Measurements from ENCODE around the gene ABCA6. TPM values are rescaled to one million over a fixed set of nuclear protein-coding genes. Genes with fewer than 3 reads are reported as not detected.
"Not testable (repeated sequence)": the region's sequence is repeated elsewhere in the genome, so short reads cannot be mapped to it uniquely, and the experiment has no call there.

The ABCA6 gene
- total RNA-seq, 1 donor from 2014 or later, result 18.5 TPM

DNA sequence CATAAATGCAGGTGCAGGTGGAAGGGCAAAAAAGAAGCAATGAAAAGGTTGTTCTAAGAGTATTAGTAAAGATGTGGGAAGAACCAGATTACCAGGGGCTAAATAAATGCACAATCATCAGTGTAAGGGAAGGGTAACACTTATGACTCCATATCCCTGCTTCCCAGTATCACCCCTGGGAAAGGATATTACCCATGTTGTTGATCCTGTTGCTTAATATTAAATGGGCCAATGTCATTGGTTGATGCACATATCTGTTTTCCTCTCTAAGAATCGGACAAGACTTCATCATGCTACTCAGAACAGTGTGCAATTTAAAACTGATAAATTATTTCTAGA is 34.7 kb upstream of the ABCA6 start:
- no peak for TF ChIP-seq CTCF (IDR thresholded peaks at IDR 0.05; ENCODE audit: borderline replicate concordance)
- Histone ChIP-seq H3K27ac (replicated peaks) (peak overlapping the region; percentile 48), H3K4me3 (no peak overlapping the region), H3K27me3 (ENCODE audit: low read depth) (no peaks in the 10 kb centered on the region), H3K36me3 (peaks cover 5% of the 10 kb centered on the region), H3K9me3 (replicated peaks) (no peaks in the 10 kb centered on the region), H3K4me1 (no peaks in the 10 kb centered on the region)
- DNase-seq, result no peak
- intact Hi-C loops (cut with micrococcal nuclease), result no loop called here

GRCh38 chr17:69175625-69176456 is 34.1 kb upstream of the ABCA6 start:
- TF ChIP-seq CTCF (IDR thresholded peaks at IDR 0.05; ENCODE audit: borderline replicate concordance), result no peak
- Histone ChIP-seq H3K4me3 (no peak overlapping the region), H3K9me3 (replicated peaks) (no peaks in the 10 kb centered on the region), H3K27me3 (ENCODE audit: low read depth) (no peaks in the 10 kb centered on the region), H3K36me3 (peaks cover 5% of the 10 kb centered on the region), H3K27ac (replicated peaks) (peak overlapping the region; percentile 48), H3K4me1 (no peaks in the 10 kb centered on the region)
- no peak for DNase-seq
- intact Hi-C loops (cut with micrococcal nuclease), result no loop called here

DNA sequence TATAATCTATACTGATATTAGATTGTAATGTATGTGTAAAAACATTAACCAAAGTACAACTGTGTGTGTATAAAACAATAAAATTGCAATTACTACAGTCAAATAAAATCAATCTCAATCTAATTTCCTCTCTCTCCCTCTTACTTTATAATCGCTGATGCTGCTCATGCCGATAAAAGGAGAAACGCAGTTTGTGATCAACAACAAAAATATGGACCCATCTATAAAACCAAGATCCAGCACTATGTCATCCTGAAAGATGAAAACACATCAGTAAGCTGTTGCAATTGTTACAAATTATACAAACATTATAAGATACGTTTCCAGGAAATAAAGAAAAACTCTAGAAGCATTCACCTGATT is 33.5 kb upstream of the ABCA6 start:
- no peak for TF ChIP-seq CTCF (IDR thresholded peaks at IDR 0.05; ENCODE audit: borderline replicate concordance)
- Histone ChIP-seq H3K27ac (replicated peaks) (no peak overlapping the region), H3K36me3 (peaks cover 5% of the 10 kb centered on the region), H3K9me3 (replicated peaks) (no peaks in the 10 kb centered on the region), H3K27me3 (ENCODE audit: low read depth) (no peaks in the 10 kb centered on the region), H3K4me3 (no peak overlapping the region), H3K4me1 (no peaks in the 10 kb centered on the region)
- no peak for DNase-seq
- intact Hi-C loops (cut with micrococcal nuclease), result no loop called here

GRCh38 chr17:69173118-69173517 is 31.4 kb upstream of the ABCA6 start:
- no peaks in the 10 kb centered on the region for H3K4me1 ChIP-seq
- H3K27me3 ChIP-seq (ENCODE audit: low read depth), result no peaks in the 10 kb centered on the region
- intact Hi-C loops (cut with micrococcal nuclease), result no loop called here
- no peak for DNase-seq
- peaks cover 11% of the 10 kb centered on the region for H3K36me3 ChIP-seq
- H3K27ac ChIP-seq (replicated peaks), result no peak overlapping the region
- no peaks in the 10 kb centered on the region for H3K9me3 ChIP-seq (replicated peaks)
- H3K4me3 ChIP-seq, result no peak overlapping the region
- no peak for TF ChIP-seq CTCF (IDR thresholded peaks at IDR 0.05; ENCODE audit: borderline replicate concordance)

DNA sequence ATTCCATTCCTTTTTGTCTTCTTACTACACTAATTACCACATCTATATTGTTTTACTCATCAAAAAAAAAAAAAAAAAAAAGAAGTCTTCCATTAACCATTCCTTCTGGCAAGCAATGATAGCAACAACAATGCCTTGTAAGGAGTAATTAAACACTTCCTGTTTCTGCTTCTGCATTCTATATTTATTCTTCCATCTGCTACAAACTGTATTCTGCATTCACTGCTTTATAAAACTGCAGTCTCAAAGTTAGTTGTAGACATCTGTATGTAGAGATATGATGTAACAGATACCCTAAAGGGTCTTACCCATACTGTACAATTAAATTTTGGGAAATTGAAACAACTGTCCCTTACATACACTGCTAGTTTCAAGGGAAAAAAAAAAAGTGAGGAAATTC is 28.7 kb upstream of the ABCA6 start:
- H3K27me3 ChIP-seq (ENCODE audit: low read depth), result no peaks in the 10 kb centered on the region
- TF ChIP-seq CTCF (IDR thresholded peaks at IDR 0.05; ENCODE audit: borderline replicate concordance), result no peak
- peaks cover 11% of the 10 kb centered on the region for H3K36me3 ChIP-seq
- H3K4me3 ChIP-seq, result no peak overlapping the region
- DNase-seq, result no peak
- H3K4me1 ChIP-seq, result peaks cover 5% of the 10 kb centered on the region
- H3K9me3 ChIP-seq (replicated peaks), result no peaks in the 10 kb centered on the region
- intact Hi-C loops (cut with micrococcal nuclease), result no loop called here
- H3K27ac ChIP-seq (replicated peaks), result peak overlapping the region; percentile 16

DNA sequence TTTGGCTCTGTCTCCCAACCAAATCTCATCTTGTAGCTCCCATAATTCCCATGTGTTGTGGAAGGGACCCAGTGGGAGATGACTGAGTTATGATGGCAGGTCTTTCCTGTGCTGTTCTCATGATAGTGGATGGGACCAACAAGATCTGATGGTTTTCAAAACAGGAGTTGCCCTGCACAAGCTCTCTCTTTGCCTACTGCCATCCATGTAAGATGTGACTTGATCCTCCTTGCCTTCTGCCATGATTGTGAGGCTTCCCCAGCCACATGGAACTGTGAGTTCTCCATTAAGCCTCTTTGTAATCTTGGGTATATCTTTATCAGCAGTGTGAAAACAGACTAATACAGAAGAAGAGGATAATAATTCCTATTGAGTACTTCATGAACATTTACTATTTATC is 26.9 kb upstream of the ABCA6 start:
- H3K4me1 ChIP-seq; intact Hi-C loops (cut with micrococcal nuclease); DNase-seq; H3K9me3 ChIP-seq (replicated peaks); H3K36me3 ChIP-seq; H3K27ac ChIP-seq (replicated peaks); H3K27me3 ChIP-seq (ENCODE audit: low read depth); H3K4me3 ChIP-seq: not testable (repeated sequence)
